Hepatocyte (in vitro differentiated cells): ENCODE measurements around the gene FBLN2. TPM values are rescaled to one million over a fixed set of nuclear protein-coding genes. Genes with fewer than 3 reads are reported as not detected.

Source experiments
- DNase-seq: peaks from one replicate; pipeline ENCODE4 v3.0.0-alpha.2; 2016; ENCODE audit warnings: low spot score
- H2AFZ ChIP-seq: fragments of 200-600 bp; sonication (generic); 2 replicates; pipeline ENCODE4 v1.6.0; 2016; ENCODE audit warnings: antibody characterized with exemption, mild to moderate bottlenecking
- H3K27ac ChIP-seq: fragments of 200-600 bp; sonication (generic); 2 replicates; pipeline ENCODE4 v1.5.1; 2016; ENCODE audit warnings: mild to moderate bottlenecking
- H3K27me3 ChIP-seq: fragments of 200-600 bp; sonication (generic); 2 replicates; pipeline ENCODE4 v1.6.1; 2016
- H3K36me3 ChIP-seq: fragments of 200-600 bp; sonication (generic); replicated peaks from 2 replicates; pipeline ENCODE4 v1.5.1; 2016; ENCODE audit warnings: low read depth; ENCODE audit not compliant: insufficient read depth
- H3K4me1 ChIP-seq: fragments of 200-600 bp; sonication (generic); 2 replicates; pipeline ENCODE4 v1.5.1; 2016; ENCODE audit warnings: mild to moderate bottlenecking, moderate library complexity; ENCODE audit not compliant: insufficient read depth
- H3K4me2 ChIP-seq: fragments of 200-600 bp; sonication (generic); 2 replicates; pipeline ENCODE4 v1.6.0; 2016
- H3K4me3 ChIP-seq: fragments of 200-600 bp; sonication (generic); 2 replicates; pipeline ENCODE4 v1.5.1; 2016; ENCODE audit warnings: mild to moderate bottlenecking
- H3K79me2 ChIP-seq: fragments of 200-600 bp; sonication (generic); 2 replicates; pipeline ENCODE4 v1.6.0; 2017; ENCODE audit warnings: mild to moderate bottlenecking
- H3K9me2 ChIP-seq: fragments of 200-600 bp; sonication (generic); replicated peaks from 2 replicates; pipeline ENCODE4 v1.6.0; 2017; ENCODE audit warnings: mild to moderate bottlenecking; ENCODE audit not compliant: insufficient read depth
- H3K9me3 ChIP-seq: fragments of 200-600 bp; sonication (generic); 2 replicates; pipeline ENCODE4 v1.5.1; 2016; ENCODE audit warnings: low read depth, mild to moderate bottlenecking
- H4K20me1 ChIP-seq: fragments of 200-600 bp; sonication (generic); 2 replicates; pipeline ENCODE4 v1.6.0; 2016; ENCODE audit warnings: mild to moderate bottlenecking; ENCODE audit not compliant: insufficient read depth, poor library complexity, severe bottlenecking
- EZH2 ChIP-seq: fragments of 200-600 bp; sonication (generic); IDR thresholded peaks from 2 replicates; pipeline ENCODE4 v1.6.1; 2016; ENCODE audit warnings: antibody characterized with exemption, mild to moderate bottlenecking, borderline replicate concordance
- EZH2phosphoT487 ChIP-seq: fragments of 200-600 bp; sonication (generic); IDR thresholded peaks from one replicate; pipeline ENCODE4 v1.6.1; 2018; ENCODE audit warnings: antibody characterized with exemption, mild to moderate bottlenecking, low read depth, moderate library complexity; ENCODE audit not compliant: unreplicated experiment, severe bottlenecking
- WGBS: methylation state at CpG from one replicate; pipeline ENCODE4 v1.1.6; 2016; ENCODE audit warnings: low lambda C conversion rate; ENCODE audit errors: missing lambda C conversion rate; 5-methylcytosine and 5-hydroxymethylcytosine counted together
- polyA plus RNA-seq: library from polyadenylated mRNA; unstranded; fragments of >200 nt; fragmentation: Nextera tagmentation; extraction: Ambion mirVana; gene quantifications from 2 replicates; pipeline ENCODE4 v1.2.1, GENCODE V29; 2016
- total RNA-seq: library from RNA; depleted of rRNA; stranded (reverse); fragments of >200 nt; gene quantifications from 2 replicates; pipeline ENCODE4 v1.2.3, GENCODE V29; 2014
- TF ChIP-seq, protein P1 (sequence below): fragments of 200-600 bp; sonication (generic); IDR thresholded peaks from 2 replicates; pipeline ENCODE4 v1.5.1; 2016; ENCODE audit warnings: antibody characterized with exemption, mild to moderate bottlenecking; ENCODE audit not compliant: poor library complexity

The FBLN2 gene
- total and polyA plus RNA-seq, 2 experiments from 2014 or later: 75.8 to 76.2 TPM

- H3K9me2 ChIP-seq: no peaks in the 10 kb centered on the region
- no peaks in the 10 kb centered on the region for H3K79me2 ChIP-seq
- no peaks in the 10 kb centered on the region for H3K27me3 ChIP-seq
- whole genome bisulfite sequencing: 87% methylated on average over 16 of the region's 18 CpGs
- no peak overlapping the region for H3K4me2 ChIP-seq
- H3K9me3 ChIP-seq: no peaks in the 10 kb centered on the region
- no peak overlapping the region for H2AFZ ChIP-seq
- H4K20me1 ChIP-seq: no peaks in the 10 kb centered on the region
- no peak overlapping the region for H3K4me3 ChIP-seq
- peaks cover 12% of the 10 kb centered on the region for H3K4me1 ChIP-seq
- no peak for TF ChIP-seq EZH2phosphoT487
- TF ChIP-seq, protein P1, sequence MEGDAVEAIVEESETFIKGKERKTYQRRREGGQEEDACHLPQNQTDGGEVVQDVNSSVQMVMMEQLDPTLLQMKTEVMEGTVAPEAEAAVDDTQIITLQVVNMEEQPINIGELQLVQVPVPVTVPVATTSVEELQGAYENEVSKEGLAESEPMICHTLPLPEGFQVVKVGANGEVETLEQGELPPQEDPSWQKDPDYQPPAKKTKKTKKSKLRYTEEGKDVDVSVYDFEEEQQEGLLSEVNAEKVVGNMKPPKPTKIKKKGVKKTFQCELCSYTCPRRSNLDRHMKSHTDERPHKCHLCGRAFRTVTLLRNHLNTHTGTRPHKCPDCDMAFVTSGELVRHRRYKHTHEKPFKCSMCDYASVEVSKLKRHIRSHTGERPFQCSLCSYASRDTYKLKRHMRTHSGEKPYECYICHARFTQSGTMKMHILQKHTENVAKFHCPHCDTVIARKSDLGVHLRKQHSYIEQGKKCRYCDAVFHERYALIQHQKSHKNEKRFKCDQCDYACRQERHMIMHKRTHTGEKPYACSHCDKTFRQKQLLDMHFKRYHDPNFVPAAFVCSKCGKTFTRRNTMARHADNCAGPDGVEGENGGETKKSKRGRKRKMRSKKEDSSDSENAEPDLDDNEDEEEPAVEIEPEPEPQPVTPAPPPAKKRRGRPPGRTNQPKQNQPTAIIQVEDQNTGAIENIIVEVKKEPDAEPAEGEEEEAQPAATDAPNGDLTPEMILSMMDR: no peak
- no peak for TF ChIP-seq EZH2
- no peak for DNase-seq
- H3K36me3 ChIP-seq: no peaks in the 10 kb centered on the region
- H3K27ac ChIP-seq: peak overlapping the region; percentile 27
Observed at GRCh38 chr3:13517253-13517977, 31.5 kb upstream of the FBLN2 start.

DNA sequence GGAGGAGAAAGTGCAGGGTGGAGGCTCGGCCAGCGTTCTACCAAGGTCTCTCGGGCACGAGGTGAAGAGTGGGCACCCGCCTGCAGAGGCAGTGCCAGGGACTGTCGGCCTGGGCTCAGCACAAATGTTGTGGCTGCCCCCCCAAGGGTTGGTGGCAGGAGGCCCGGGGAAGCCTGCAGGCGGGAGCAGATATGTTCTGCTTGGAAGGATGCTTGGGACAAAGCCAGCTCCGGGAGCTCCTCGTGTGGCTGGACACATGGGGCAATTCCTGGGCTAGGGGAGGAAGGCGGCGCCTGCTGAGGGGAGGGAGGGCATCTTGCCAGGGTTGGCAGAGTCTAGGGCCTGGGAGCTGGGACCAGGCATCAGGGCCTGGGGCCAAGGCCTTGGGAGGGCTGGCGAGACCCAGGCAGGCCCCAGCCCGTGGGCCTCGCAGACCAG is 30.4 kb upstream of the FBLN2 start:
- Histone ChIP-seq H3K4me1 (peaks cover 8% of the 10 kb centered on the region), H3K9me3 (no peaks in the 10 kb centered on the region), H3K79me2 (no peaks in the 10 kb centered on the region), H3K9me2 (no peaks in the 10 kb centered on the region), H3K36me3 (no peaks in the 10 kb centered on the region), H3K27me3 (no peaks in the 10 kb centered on the region), H3K4me2 (no peak overlapping the region), H4K20me1 (no peaks in the 10 kb centered on the region), H2AFZ (no peak overlapping the region), H3K4me3 (no peak overlapping the region), H3K27ac (no peak overlapping the region)
- no peak for TF ChIP-seq EZH2
- TF ChIP-seq, protein P1: no peak
- no peak for TF ChIP-seq EZH2phosphoT487
- no peak for DNase-seq
- 77% methylated on average over 12 of the region's 15 CpGs for WGBS

GRCh38 chr3:13519006-13519791 is 29.7 kb upstream of the FBLN2 start:
- TF ChIP-seq, protein P1: no peak
- TF ChIP-seq EZH2 (no peak), EZH2phosphoT487 (no peak)
- Histone ChIP-seq H3K9me3 (no peaks in the 10 kb centered on the region), H3K36me3 (no peaks in the 10 kb centered on the region), H3K4me3 (no peak overlapping the region), H3K4me1 (peaks cover under 1% of the 10 kb centered on the region), H3K9me2 (no peaks in the 10 kb centered on the region), H3K79me2 (no peaks in the 10 kb centered on the region), H3K27me3 (no peaks in the 10 kb centered on the region), H2AFZ (no peak overlapping the region), H4K20me1 (no peaks in the 10 kb centered on the region), H3K4me2 (no peak overlapping the region), H3K27ac (no peak overlapping the region)
- no peak for DNase-seq
- WGBS: 85% methylated on average over 16 of the region's 19 CpGs
